Measurements from ENCODE around the gene ZNF628.

Gene ZNF628

DNA sequence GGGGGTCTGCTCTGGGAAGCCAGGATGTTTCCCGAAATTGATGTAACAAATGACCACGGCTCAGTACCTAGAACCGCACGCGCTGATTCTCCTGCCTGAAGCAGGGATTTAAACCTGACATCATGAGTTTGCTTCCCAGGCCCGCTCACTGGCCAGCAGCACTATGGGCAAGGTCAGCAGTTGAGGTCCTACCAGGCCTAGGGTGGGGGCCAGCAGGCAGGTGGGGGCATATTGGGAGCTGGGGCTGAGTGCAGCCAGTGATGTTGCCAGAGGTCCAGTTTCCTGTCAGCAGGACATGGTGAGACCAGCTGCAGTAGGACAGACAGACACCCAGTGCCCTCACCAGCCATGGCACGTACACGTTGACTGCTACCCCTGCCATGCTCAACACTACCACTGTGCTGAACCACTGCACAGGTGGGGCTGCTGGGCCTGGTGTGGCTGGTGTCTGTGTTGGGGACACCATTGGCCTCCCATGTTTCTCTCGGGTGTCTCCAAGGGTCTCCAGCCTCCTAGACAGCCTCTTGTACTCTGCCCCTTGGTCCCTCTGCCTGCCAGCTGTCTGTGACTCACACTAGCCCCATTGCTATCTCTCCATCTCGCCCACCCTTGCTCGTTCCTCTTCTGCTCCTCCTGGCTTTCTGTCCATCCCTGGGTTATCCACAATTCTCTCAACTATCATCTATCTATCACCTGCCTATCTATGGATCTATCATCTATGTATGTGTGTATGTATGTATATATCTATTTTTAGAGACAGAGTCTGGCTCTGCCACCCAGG, 10.8 kb upstream of the ZNF628 start:
- Mint-ChIP-seq H3K36me3 (ENCODE audit: low read depth) (no peaks in the 10 kb centered on the region), H3K9me3 (no peaks in the 10 kb centered on the region), H3K4me3 (no peak overlapping the region), H3K4me1 (ENCODE audit: low read depth) (peaks cover 11% of the 10 kb centered on the region), H3K27ac (no peak overlapping the region), H3K27me3 (ENCODE audit: low read depth) (peaks cover 12% of the 10 kb centered on the region)

- Mint-ChIP-seq H3K9me3 (no peaks in the 10 kb centered on the region), H3K27ac (no peak overlapping the region), H3K4me3 (no peak overlapping the region), H3K4me1 (ENCODE audit: low read depth) (peaks cover 8% of the 10 kb centered on the region), H3K36me3 (ENCODE audit: low read depth) (no peaks in the 10 kb centered on the region), H3K27me3 (ENCODE audit: low read depth) (peaks cover 12% of the 10 kb centered on the region)
Observed at GRCh38 chr19:55466241-55466614, 10.2 kb upstream of the ZNF628 start.

- no peaks in the 10 kb centered on the region for H3K9me3 Mint-ChIP-seq
- H3K4me3 Mint-ChIP-seq = no peak overlapping the region
- H3K27ac Mint-ChIP-seq = no peak overlapping the region
- H3K4me1 Mint-ChIP-seq (ENCODE audit: low read depth) = peaks cover 4% of the 10 kb centered on the region
- H3K27me3 Mint-ChIP-seq (ENCODE audit: low read depth) = peaks cover 9% of the 10 kb centered on the region
- H3K36me3 Mint-ChIP-seq (ENCODE audit: low read depth) = no peaks in the 10 kb centered on the region
Observed at GRCh38 chr19:55467236-55468053, 9.0 kb upstream of the ZNF628 start.

DNA sequence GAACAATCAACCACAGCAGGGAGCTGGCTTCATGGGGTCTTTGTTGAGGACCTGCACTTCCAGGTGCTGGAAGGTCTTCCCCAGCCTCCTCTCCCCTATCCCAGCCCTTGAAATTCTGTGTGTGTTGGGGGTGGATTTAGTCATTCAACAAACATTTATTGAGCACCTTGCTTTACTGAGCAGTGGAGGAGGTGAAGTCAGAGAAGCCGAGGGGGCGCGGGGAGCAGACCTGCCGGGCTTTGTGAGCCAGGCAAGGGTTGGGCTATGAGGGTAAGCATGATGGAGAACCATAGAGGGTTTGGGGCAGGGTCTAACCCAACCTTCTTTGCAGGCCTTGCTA, 8.4 kb upstream of the ZNF628 start:
- H3K4me1 Mint-ChIP-seq (ENCODE audit: low read depth) = peaks cover 3% of the 10 kb centered on the region
- no peaks in the 10 kb centered on the region for H3K36me3 Mint-ChIP-seq (ENCODE audit: low read depth)
- H3K27ac Mint-ChIP-seq = no peak overlapping the region
- peaks cover 9% of the 10 kb centered on the region for H3K27me3 Mint-ChIP-seq (ENCODE audit: low read depth)
- H3K9me3 Mint-ChIP-seq = no peaks in the 10 kb centered on the region
- no peak overlapping the region for H3K4me3 Mint-ChIP-seq

DNA sequence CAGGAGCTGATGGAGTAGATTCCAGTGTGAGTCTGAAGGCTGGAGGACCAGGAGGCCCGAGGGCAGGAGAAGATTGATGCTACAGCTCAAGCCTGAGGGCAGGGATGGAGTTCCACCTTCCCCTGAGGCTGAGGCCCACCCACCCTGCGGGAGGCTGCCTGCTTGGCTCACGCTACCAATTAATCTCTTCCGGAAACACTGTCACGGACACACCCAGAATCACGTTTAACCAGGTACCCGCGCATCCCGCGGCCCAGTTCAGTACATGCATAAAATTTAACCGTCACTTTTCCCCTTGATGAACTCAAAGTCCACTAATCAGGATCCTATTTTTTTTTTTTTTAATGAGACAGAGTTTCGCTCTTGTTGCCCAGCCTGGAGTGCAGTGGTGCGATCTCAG, 5.2 kb upstream of the ZNF628 start:
- Mint-ChIP-seq H3K9me3 (no peaks in the 10 kb centered on the region), H3K4me3 (no peak overlapping the region), H3K36me3 (ENCODE audit: low read depth) (no peaks in the 10 kb centered on the region), H3K27me3 (ENCODE audit: low read depth) (peaks cover 4% of the 10 kb centered on the region), H3K4me1 (ENCODE audit: low read depth) (peaks cover 7% of the 10 kb centered on the region), H3K27ac (no peak overlapping the region)

DNA sequence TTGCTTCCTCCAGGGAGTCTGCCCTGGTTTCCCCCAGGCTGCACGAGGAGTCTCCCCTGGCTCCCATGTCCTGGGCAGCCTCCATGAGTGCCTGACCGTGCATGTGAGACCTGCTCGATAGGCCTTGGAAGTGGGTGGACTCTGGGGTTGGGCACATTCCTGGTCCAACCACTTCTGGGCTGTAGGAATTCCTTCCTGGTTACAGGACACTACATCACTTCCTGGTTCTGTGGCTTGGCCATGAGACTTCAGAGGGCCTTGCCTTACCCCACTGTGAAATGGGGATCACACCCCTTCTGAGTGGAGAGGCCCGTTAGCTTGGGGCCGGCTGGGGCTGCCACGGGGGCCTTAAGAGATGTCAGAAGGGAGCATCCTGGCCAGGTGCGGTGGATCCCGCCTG, 4.0 kb upstream of the ZNF628 start:
- Mint-ChIP-seq H3K4me3 (no peak overlapping the region), H3K9me3 (no peaks in the 10 kb centered on the region), H3K27ac (no peak overlapping the region), H3K4me1 (ENCODE audit: low read depth) (peaks cover 7% of the 10 kb centered on the region), H3K36me3 (ENCODE audit: low read depth) (no peaks in the 10 kb centered on the region), H3K27me3 (ENCODE audit: low read depth) (no peaks in the 10 kb centered on the region)

- Mint-ChIP-seq H3K4me3 (no peak overlapping the region), H3K27ac (no peak overlapping the region), H3K27me3 (ENCODE audit: low read depth) (no peaks in the 10 kb centered on the region), H3K4me1 (ENCODE audit: low read depth) (peaks cover 12% of the 10 kb centered on the region), H3K9me3 (no peaks in the 10 kb centered on the region), H3K36me3 (ENCODE audit: low read depth) (no peaks in the 10 kb centered on the region)
Observed at GRCh38 chr19:55473225-55474012, 3.0 kb upstream of the ZNF628 start.

- H3K27me3 Mint-ChIP-seq (ENCODE audit: low read depth) = no peaks in the 10 kb centered on the region
- no peaks in the 10 kb centered on the region for H3K36me3 Mint-ChIP-seq (ENCODE audit: low read depth)
- H3K27ac Mint-ChIP-seq = no peak overlapping the region
- no peak overlapping the region for H3K4me3 Mint-ChIP-seq
- H3K4me1 Mint-ChIP-seq (ENCODE audit: low read depth) = peaks cover 18% of the 10 kb centered on the region
- H3K9me3 Mint-ChIP-seq = no peaks in the 10 kb centered on the region
Observed at GRCh38 chr19:55474269-55475265, 1.9 kb upstream of the ZNF628 start.

- Mint-ChIP-seq H3K36me3 (ENCODE audit: low read depth) (no peaks in the 10 kb centered on the region), H3K27me3 (ENCODE audit: low read depth) (no peaks in the 10 kb centered on the region), H3K4me3 (peak overlapping the region; percentile 0), H3K9me3 (no peaks in the 10 kb centered on the region), H3K4me1 (ENCODE audit: low read depth) (peaks cover 23% of the 10 kb centered on the region), H3K27ac (peak overlapping the region; percentile 73)
Observed at GRCh38 chr19:55477905-55478304, 1.5 kb downstream of the ZNF628 start.

GRCh38 chr19:55478364-55478763, 1.9 kb downstream of the ZNF628 start:
- Mint-ChIP-seq H3K27ac (no peak overlapping the region), H3K9me3 (no peaks in the 10 kb centered on the region), H3K36me3 (ENCODE audit: low read depth) (no peaks in the 10 kb centered on the region), H3K27me3 (ENCODE audit: low read depth) (no peaks in the 10 kb centered on the region), H3K4me1 (ENCODE audit: low read depth) (peaks cover 23% of the 10 kb centered on the region), H3K4me3 (peak overlapping the region; percentile 0)

GRCh38 chr19:55479045-55479444, 2.6 kb downstream of the ZNF628 start:
- Mint-ChIP-seq H3K27me3 (ENCODE audit: low read depth) (no peaks in the 10 kb centered on the region), H3K9me3 (no peaks in the 10 kb centered on the region), H3K4me1 (ENCODE audit: low read depth) (peaks cover 23% of the 10 kb centered on the region), H3K27ac (no peak overlapping the region), H3K4me3 (peak overlapping the region; percentile 52), H3K36me3 (ENCODE audit: low read depth) (no peaks in the 10 kb centered on the region)

- H3K27me3 Mint-ChIP-seq (ENCODE audit: low read depth) = no peaks in the 10 kb centered on the region
- H3K9me3 Mint-ChIP-seq = no peaks in the 10 kb centered on the region
- H3K4me1 Mint-ChIP-seq (ENCODE audit: low read depth) = peaks cover 23% of the 10 kb centered on the region
- H3K36me3 Mint-ChIP-seq (ENCODE audit: low read depth) = no peaks in the 10 kb centered on the region
- no peak overlapping the region for H3K27ac Mint-ChIP-seq
- H3K4me3 Mint-ChIP-seq = peak overlapping the region; percentile 32
Observed at GRCh38 chr19:55479451-55480230, 3.2 kb downstream of the ZNF628 start.

GRCh38 chr19:55481148-55481793, 4.9 kb downstream of the ZNF628 start:
- Mint-ChIP-seq H3K36me3 (ENCODE audit: low read depth) (no peaks in the 10 kb centered on the region), H3K4me1 (ENCODE audit: low read depth) (peaks cover 18% of the 10 kb centered on the region), H3K27me3 (ENCODE audit: low read depth) (no peaks in the 10 kb centered on the region), H3K9me3 (no peaks in the 10 kb centered on the region), H3K27ac (no peak overlapping the region), H3K4me3 (no peak overlapping the region)

Measured in T-helper 1 cell treated with Interleukin-12 subunit alpha and Interleukin-12 subunit beta and Interleukin-4 antibody, amounts not matched to agents 30 μg/mL and 1 μg/mL, for 36 hours (primary cell).